Astrocyte (in vitro differentiated cells and primary cell): Measurements from ENCODE around the gene GSE1. TPM values are rescaled to one million over a fixed set of nuclear protein-coding genes. Genes with fewer than 3 reads are reported as not detected.

Source experiments
- DNase-seq: peaks from one replicate; pipeline ENCODE4 v3.0.0-alpha.2; 2010; ENCODE audit warnings: low read depth
- FAIRE-seq: peaks from 2 replicates; lab custom pipeline; 2011; peaks lifted over from hg19 to GRCh38; lab: Jason Lieb, UNC
- H2AFZ ChIP-seq: 2 replicates; pipeline ENCODE4 v1.6.0; 2012; ENCODE audit warnings: low read depth, low read length, inconsistent platforms
- H3K27ac ChIP-seq: 2 replicates; pipeline ENCODE4 v1.5.1; 2011; ENCODE audit warnings: low read depth, low read length, inconsistent platforms
- H3K27me3 ChIP-seq: 2 replicates; pipeline ENCODE4 v1.6.0; 2011; ENCODE audit warnings: low read length, inconsistent platforms; ENCODE audit not compliant: insufficient read depth
- H3K36me3 ChIP-seq: 2 replicates; pipeline ENCODE4 v1.5.1; 2011; ENCODE audit warnings: low read length, inconsistent platforms; ENCODE audit not compliant: insufficient read depth
- H3K4me1 ChIP-seq: 2 replicates; pipeline ENCODE4 v1.5.1; 2011; ENCODE audit warnings: low read length, inconsistent platforms; ENCODE audit not compliant: insufficient read depth
- H3K4me2 ChIP-seq: 2 replicates; pipeline ENCODE4 v1.6.0; 2012; ENCODE audit warnings: low read length, inconsistent platforms
- H3K4me3 ChIP-seq: 2 replicates; pipeline ENCODE4 v1.5.1; 2011; ENCODE audit warnings: low read depth, mild to moderate bottlenecking, low read length, inconsistent platforms; ENCODE audit not compliant: insufficient read depth
- H3K79me2 ChIP-seq: 2 replicates; pipeline ENCODE4 v1.6.0; 2012; ENCODE audit warnings: mild to moderate bottlenecking, low read length, inconsistent platforms; ENCODE audit not compliant: insufficient read depth
- H3K9ac ChIP-seq: 2 replicates; pipeline ENCODE4 v1.6.0; 2012; ENCODE audit warnings: mild to moderate bottlenecking, low read length, inconsistent platforms
- H3K9me3 ChIP-seq: 2 replicates; pipeline ENCODE4 v1.5.1; 2012; ENCODE audit warnings: low read depth, mild to moderate bottlenecking, low read length, inconsistent platforms; ENCODE audit not compliant: insufficient read depth
- H4K20me1 ChIP-seq: 2 replicates; pipeline ENCODE4 v1.6.0; 2012; ENCODE audit warnings: low read length, inconsistent platforms; ENCODE audit not compliant: insufficient read depth
- H3K27ac Mint-ChIP-seq: one replicate; pipeline ENCODE4 v1.8.0; 2021; ENCODE audit warnings: mild to moderate bottlenecking, mixed read lengths; ENCODE audit not compliant: unreplicated experiment
- H3K27me3 Mint-ChIP-seq: one replicate; pipeline ENCODE4 v1.8.0; 2021; ENCODE audit warnings: low read depth, mixed read lengths; ENCODE audit not compliant: unreplicated experiment
- H3K36me3 Mint-ChIP-seq: one replicate; pipeline ENCODE4 v1.8.0; 2021; ENCODE audit warnings: low read depth, mixed read lengths; ENCODE audit not compliant: unreplicated experiment
- H3K4me1 Mint-ChIP-seq: one replicate; pipeline ENCODE4 v1.8.0; 2021; ENCODE audit warnings: low read depth, mixed read lengths; ENCODE audit not compliant: unreplicated experiment
- H3K4me3 Mint-ChIP-seq: one replicate; pipeline ENCODE4 v1.8.0; 2021; ENCODE audit warnings: mild to moderate bottlenecking, moderate library complexity, mixed read lengths; ENCODE audit not compliant: unreplicated experiment
- H3K9me3 Mint-ChIP-seq: one replicate; pipeline ENCODE4 v1.8.0; 2021; ENCODE audit warnings: mild to moderate bottlenecking, mixed read lengths; ENCODE audit not compliant: unreplicated experiment
- CTCF ChIP-seq: IDR thresholded peaks from 2 replicates; pipeline ENCODE4 v1.5.1; 2011; ENCODE audit warnings: low read depth, mild to moderate bottlenecking, inconsistent platforms, low read length, moderate library complexity; ENCODE audit not compliant: insufficient read depth
- EZH2 ChIP-seq: IDR thresholded peaks from 2 replicates; pipeline ENCODE4 v1.6.1; 2012; ENCODE audit warnings: mild to moderate bottlenecking, low read length, inconsistent platforms; ENCODE audit not compliant: insufficient read depth
- total RNA-seq: library from RNA; stranded (reverse); gene quantifications from 2 replicates; pipeline ENCODE4 v1.2.1, GENCODE V29; 2021

The GSE1 gene
- total RNA-seq, 1 donor from 2014 or later = 35.0 TPM

- no peaks in the 10 kb centered on the region for H3K27me3 ChIP-seq
- H3K27ac ChIP-seq = no peak overlapping the region
- no peaks in the 10 kb centered on the region for H3K4me1 ChIP-seq
- no peaks in the 10 kb centered on the region for H3K9me3 Mint-ChIP-seq
- peaks cover 26% of the 10 kb centered on the region for H3K36me3 Mint-ChIP-seq
- no peak overlapping the region for H3K9ac ChIP-seq
- H3K4me2 ChIP-seq = no peak overlapping the region
- H3K9me3 ChIP-seq = no peaks in the 10 kb centered on the region
- H3K79me2 ChIP-seq = no peaks in the 10 kb centered on the region
- DNase-seq (no peak), FAIRE-seq (no peak)
- TF ChIP-seq CTCF (no peak), EZH2 (no peak)
- no peaks in the 10 kb centered on the region for H3K4me1 Mint-ChIP-seq
- H3K27me3 Mint-ChIP-seq = no peaks in the 10 kb centered on the region
- H4K20me1 ChIP-seq = peaks cover 32% of the 10 kb centered on the region
- H2AFZ ChIP-seq = no peak overlapping the region
- H3K4me3 Mint-ChIP-seq = no peak overlapping the region
- no peak overlapping the region for H3K27ac Mint-ChIP-seq
- no peak overlapping the region for H3K4me3 ChIP-seq
- H3K36me3 ChIP-seq = peaks cover 11% of the 10 kb centered on the region
These were observed 48.8 kb downstream of the GSE1 start for GRCh38 chr16:85661740-85662481.

GRCh38 chr16:85662482-85662812 is 49.3 kb downstream of the GSE1 start:
- Histone ChIP-seq H3K4me2 (no peak overlapping the region), H2AFZ (no peak overlapping the region), H3K9ac (no peak overlapping the region), H3K79me2 (no peaks in the 10 kb centered on the region), H3K9me3 (no peaks in the 10 kb centered on the region), H4K20me1 (peaks cover 32% of the 10 kb centered on the region), H3K27ac (no peak overlapping the region), H3K4me3 (no peak overlapping the region), H3K27me3 (no peaks in the 10 kb centered on the region), H3K36me3 (peaks cover 12% of the 10 kb centered on the region), H3K4me1 (no peaks in the 10 kb centered on the region)
- Mint-ChIP-seq H3K9me3 (no peaks in the 10 kb centered on the region), H3K4me1 (no peaks in the 10 kb centered on the region), H3K27ac (no peak overlapping the region), H3K4me3 (no peak overlapping the region), H3K27me3 (no peaks in the 10 kb centered on the region), H3K36me3 (peaks cover 26% of the 10 kb centered on the region)
- no peak for TF ChIP-seq EZH2
- TF ChIP-seq CTCF = no peak
- no peak for FAIRE-seq
- no peak for DNase-seq
